Glutamatergic neuron (in vitro differentiated cells): ENCODE results near the gene OR8B12. TPM values are rescaled to one million over a fixed set of nuclear protein-coding genes. Genes with fewer than 3 reads are reported as not detected.

Experiments
- DNase-seq: peaks from one replicate; pipeline ENCODE4 v3.0.0; 2022
- H3K27ac Mint-ChIP-seq: one replicate; pipeline ENCODE4 v1.8.0; 2020; ENCODE audit warnings: mild to moderate bottlenecking, mixed read lengths, inconsistent platforms; ENCODE audit not compliant: unreplicated experiment
- H3K27me3 Mint-ChIP-seq: one replicate; pipeline ENCODE4 v1.8.0; 2020; ENCODE audit warnings: mild to moderate bottlenecking, moderate library complexity, mixed read lengths, inconsistent platforms; ENCODE audit not compliant: unreplicated experiment
- H3K36me3 Mint-ChIP-seq: one replicate; pipeline ENCODE4 v1.8.0; 2020; ENCODE audit warnings: mild to moderate bottlenecking, mixed read lengths, inconsistent platforms; ENCODE audit not compliant: unreplicated experiment
- H3K4me1 Mint-ChIP-seq: one replicate; pipeline ENCODE4 v1.8.0; 2020; ENCODE audit warnings: mild to moderate bottlenecking, low read depth, mixed read lengths, inconsistent platforms; ENCODE audit not compliant: unreplicated experiment
- H3K4me3 Mint-ChIP-seq: one replicate; pipeline ENCODE4 v1.8.0; 2020; ENCODE audit warnings: mild to moderate bottlenecking, mixed read lengths, inconsistent platforms; ENCODE audit not compliant: unreplicated experiment
- H3K9me3 Mint-ChIP-seq: one replicate; pipeline ENCODE4 v1.8.0; 2020; ENCODE audit warnings: mild to moderate bottlenecking, moderate library complexity, mixed read lengths, inconsistent platforms; ENCODE audit not compliant: unreplicated experiment
- CTCF ChIP-seq: fragments of 200-600 bp; sonication (generic); IDR thresholded peaks from one replicate; pipeline ENCODE4 v1.5.0; 2021; ENCODE audit not compliant: partially characterized antibody, unreplicated experiment
- total RNA-seq: library from RNA; stranded (reverse); fragmentation: NEBNext Ultra II Directional; extraction: Animal tissue kit (Norgen Biotek cat#: 25700); gene quantifications from one replicate; pipeline ENCODE4 v1.2.1, GENCODE V29; 2021; ENCODE audit not compliant: unreplicated experiment

OR8B12 gene
- total RNA-seq, 1 donor from 2014 or later: not detected

- H3K27ac Mint-ChIP-seq: no peak overlapping the region
- no peak overlapping the region for H3K4me3 Mint-ChIP-seq
- no peaks in the 10 kb centered on the region for H3K4me1 Mint-ChIP-seq
- DNase-seq: no peak
- no peak for TF ChIP-seq CTCF
- no peaks in the 10 kb centered on the region for H3K36me3 Mint-ChIP-seq
- no peaks in the 10 kb centered on the region for H3K27me3 Mint-ChIP-seq
- H3K9me3 Mint-ChIP-seq: no peaks in the 10 kb centered on the region
Measured at GRCh38 chr11:124577716-124578427, 34.4 kb upstream of the OR8B12 start.

GRCh38 chr11:124570160-124570559 lies 26.7 kb upstream of the OR8B12 start:
- Mint-ChIP-seq H3K9me3 (no peaks in the 10 kb centered on the region), H3K4me1 (no peaks in the 10 kb centered on the region), H3K36me3 (no peaks in the 10 kb centered on the region), H3K27ac (no peak overlapping the region), H3K27me3 (no peaks in the 10 kb centered on the region), H3K4me3 (no peak overlapping the region)
- no peak for TF ChIP-seq CTCF
- no peak for DNase-seq

GRCh38 chr11:124569697-124570096 lies 26.2 kb upstream of the OR8B12 start, which contains the start of gene OR8A1:
Gene OR8A1 (plus strand): TSS chr11:124569997. CDS start chr11:124570120, 123 bp downstream.
- Mint-ChIP-seq H3K9me3 (no peaks in the 10 kb centered on the region), H3K4me1 (no peaks in the 10 kb centered on the region), H3K36me3 (no peaks in the 10 kb centered on the region), H3K4me3 (no peak within 1 kb of the TSS), H3K27me3 (no peaks in the 10 kb centered on the region), H3K27ac (no peak within 1 kb of the TSS)
- DNase-seq: no peak
- no peak for TF ChIP-seq CTCF

GRCh38 chr11:124556828-124557227 lies 13.4 kb upstream of the OR8B12 start:
- Mint-ChIP-seq H3K36me3 (no peaks in the 10 kb centered on the region), H3K4me1 (no peaks in the 10 kb centered on the region), H3K4me3 (no peak overlapping the region), H3K27ac (no peak overlapping the region), H3K27me3 (no peaks in the 10 kb centered on the region), H3K9me3 (no peaks in the 10 kb centered on the region)
- no peak for DNase-seq
- no peak for TF ChIP-seq CTCF

GRCh38 chr11:124551987-124552386 lies 8.5 kb upstream of the OR8B12 start:
- Mint-ChIP-seq H3K27me3 (no peaks in the 10 kb centered on the region), H3K4me1 (no peaks in the 10 kb centered on the region), H3K4me3 (no peak overlapping the region), H3K36me3 (no peaks in the 10 kb centered on the region), H3K9me3 (peaks cover 1% of the 10 kb centered on the region), H3K27ac (no peak overlapping the region)
- TF ChIP-seq CTCF: no peak
- DNase-seq: no peak
